H9 (cell line): ENCODE data around the gene CD72. TPM values are rescaled to one million over a fixed set of nuclear protein-coding genes. Genes with fewer than 3 reads are reported as not detected.

Experiments
- DNase-seq: peaks from one replicate; pipeline ENCODE4 v3.0.0-alpha.2; 2017
- H2AFZ ChIP-seq: one replicate; pipeline ENCODE4 v1.6.1; 2013; ENCODE audit warnings: mild to moderate bottlenecking, low read length, control low read depth, moderate library complexity
- H2AK5ac ChIP-seq: 2 replicates; pipeline ENCODE4 v1.6.1; 2013; ENCODE audit warnings: low read length, control low read depth, mixed read lengths; ENCODE audit not compliant: insufficient read length
- H2BK120ac ChIP-seq: one replicate; pipeline ENCODE4 v1.6.1; 2013; ENCODE audit warnings: low read depth, mild to moderate bottlenecking, low read length, control low read depth, inconsistent platforms; ENCODE audit not compliant: poor library complexity, severe bottlenecking
- H2BK12ac ChIP-seq: 2 replicates; pipeline ENCODE4 v1.6.1; 2013; ENCODE audit warnings: low read length, control low read depth, mixed read lengths, low read depth; ENCODE audit not compliant: insufficient read length
- H2BK15ac ChIP-seq: 2 replicates; pipeline ENCODE4 v1.6.1; 2013; ENCODE audit warnings: low read depth, low read length, control low read depth
- H2BK20ac ChIP-seq: one replicate; pipeline ENCODE4 v1.6.1; 2013; ENCODE audit warnings: low read depth, mild to moderate bottlenecking, low read length, control low read depth, inconsistent platforms; ENCODE audit not compliant: poor library complexity, severe bottlenecking
- H2BK5ac ChIP-seq: 2 replicates; pipeline ENCODE4 v1.6.1; 2013; ENCODE audit warnings: low read length, control low read depth, mixed read lengths; ENCODE audit not compliant: insufficient read length
- H3K14ac ChIP-seq: 2 replicates; pipeline ENCODE4 v1.6.1; 2013; ENCODE audit warnings: low read length, control low read depth; ENCODE audit not compliant: insufficient read depth
- H3K18ac ChIP-seq: 2 replicates; pipeline ENCODE4 v1.6.1; 2013; ENCODE audit warnings: low read depth, mild to moderate bottlenecking, mixed read lengths, low read length, control low read depth; ENCODE audit not compliant: insufficient read length
- H3K23ac ChIP-seq: 2 replicates; pipeline ENCODE4 v1.6.1; 2013; ENCODE audit warnings: low read length, control low read depth, mixed read lengths, low read depth; ENCODE audit not compliant: insufficient read length
- H3K23me2 ChIP-seq: 2 replicates; pipeline ENCODE4 v1.6.1; 2013; ENCODE audit warnings: low read depth, mild to moderate bottlenecking, mixed read lengths, low read length, control low read depth; ENCODE audit not compliant: insufficient read length, poor library complexity, severe bottlenecking
- H3K27ac ChIP-seq: 2 replicates; pipeline ENCODE4 v1.5.1; 2013; ENCODE audit warnings: low read length, control low read depth, mixed read lengths, low read depth; ENCODE audit not compliant: insufficient read length
- H3K27me3 ChIP-seq: 2 replicates; pipeline ENCODE4 v1.6.1; 2013; ENCODE audit warnings: low read length, control low read depth, inconsistent platforms; ENCODE audit not compliant: insufficient read depth
- H3K4ac ChIP-seq: 2 replicates; pipeline ENCODE4 v1.6.1; 2013; ENCODE audit warnings: low read depth, mild to moderate bottlenecking, control low read depth, inconsistent platforms, low read length, moderate library complexity
- H3K4me1 ChIP-seq: 2 replicates; pipeline ENCODE4 v1.6.1; 2013; ENCODE audit warnings: low read length, control low read depth, inconsistent platforms; ENCODE audit not compliant: insufficient read depth
- H3K4me2 ChIP-seq: 2 replicates; pipeline ENCODE4 v1.6.1; 2013; ENCODE audit warnings: low read length, control low read depth, mixed read lengths; ENCODE audit not compliant: insufficient read length, insufficient read depth
- H3K56ac ChIP-seq: 2 replicates; pipeline ENCODE4 v1.6.1; 2013; ENCODE audit warnings: low read depth, mild to moderate bottlenecking, mixed read lengths, low read length, control low read depth; ENCODE audit not compliant: insufficient read length
- H3K79me1 ChIP-seq: 2 replicates; pipeline ENCODE4 v1.6.1; 2013; ENCODE audit warnings: low read depth, mild to moderate bottlenecking, moderate library complexity, low read length, control low read depth, inconsistent platforms; ENCODE audit not compliant: insufficient read depth, poor library complexity, severe bottlenecking
- H3K79me2 ChIP-seq: 2 replicates; pipeline ENCODE4 v1.6.1; 2013; ENCODE audit warnings: low read length, control low read depth, inconsistent platforms; ENCODE audit not compliant: insufficient read depth
- H3K9ac ChIP-seq: 2 replicates; pipeline ENCODE4 v1.6.1; 2013; ENCODE audit warnings: low read length, control low read depth, mixed read lengths; ENCODE audit not compliant: insufficient read length; ENCODE audit errors: extremely low read depth
- H3K9me3 ChIP-seq: one replicate; pipeline ENCODE4 v1.6.1; 2013; ENCODE audit warnings: low read depth, low read length, inconsistent platforms; ENCODE audit not compliant: control insufficient read depth
- H3T11ph ChIP-seq: one replicate; pipeline ENCODE4 v1.6.1; 2013; ENCODE audit warnings: mild to moderate bottlenecking, low read length, control low read depth, inconsistent platforms
- H4K20me1 ChIP-seq: one replicate; pipeline ENCODE4 v1.6.1; 2013; ENCODE audit not compliant: control insufficient read depth, insufficient read length, insufficient read depth
- H4K5ac ChIP-seq: 2 replicates; pipeline ENCODE4 v1.6.1; 2013; ENCODE audit warnings: low read depth, mild to moderate bottlenecking, mixed read lengths, low read length, control low read depth; ENCODE audit not compliant: insufficient read length
- H4K8ac ChIP-seq: replicated peaks from 2 replicates; pipeline ENCODE4 v1.6.1; 2013; ENCODE audit warnings: low read length, control low read depth, mixed read lengths, low read depth; ENCODE audit not compliant: insufficient read length
- H4K91ac ChIP-seq: 2 replicates; pipeline ENCODE4 v1.6.1; 2013; ENCODE audit warnings: low read depth, mild to moderate bottlenecking, moderate library complexity, mixed read lengths, low read length, control low read depth; ENCODE audit not compliant: insufficient read length
- H3K27ac Mint-ChIP-seq, 3 experiments: 2 replicates in 2 of 3; 3 replicates in 1 of 3; pipeline ENCODE4 v1.8.0; 2020 to 2021; ENCODE audit warnings: mixed read lengths in 3 of 3, mild to moderate bottlenecking in 1 of 3, moderate library complexity in 1 of 3
- H3K27me3 Mint-ChIP-seq: 2 replicates; pipeline ENCODE4 v1.8.0; 2021; ENCODE audit warnings: low read depth, mild to moderate bottlenecking, moderate library complexity, mixed read lengths
- H3K36me3 Mint-ChIP-seq, 3 experiments: 2 replicates in 2 of 3; 3 replicates in 1 of 3; pipeline ENCODE4 v1.8.0; 2020 to 2021; ENCODE audit warnings: low read depth in 3 of 3, mixed read lengths in 3 of 3; ENCODE audit not compliant: insufficient read depth in 1 of 3
- H3K4me1 Mint-ChIP-seq, 2 experiments: 2 replicates each; pipeline ENCODE4 v1.8.0; 2020; ENCODE audit warnings: mixed read lengths in 2 of 2
- H3K4me3 Mint-ChIP-seq, 2 experiments: 2 replicates in 1 of 2; 3 replicates in 1 of 2; pipeline ENCODE4 v1.8.0; 2020 to 2021; ENCODE audit warnings: mild to moderate bottlenecking in 2 of 2, mixed read lengths in 2 of 2, moderate library complexity in 1 of 2
- H3K9me3 Mint-ChIP-seq, 2 experiments: 2 replicates in 1 of 2; 3 replicates in 1 of 2; pipeline ENCODE4 v1.8.0; 2020; ENCODE audit warnings: mild to moderate bottlenecking in 2 of 2, mixed read lengths in 2 of 2, moderate library complexity in 1 of 2
- WGBS: extraction: QIAGEN DNeasy Blood & Tissue Kit; methylation state at CpG from one replicate; pipeline ENCODE4 v1.1.7; 2013; ENCODE audit warnings: missing lambda C conversion rate, low lambda C conversion rate, mixed read lengths; ENCODE audit not compliant: insufficient read length; ENCODE audit errors: extremely low coverage; 5-methylcytosine and 5-hydroxymethylcytosine counted together
- total RNA-seq: library from RNA; stranded (reverse); gene quantifications from 2 replicates; pipeline ENCODE4 v1.2.1, GENCODE V29; 2021
- TF ChIP-seq, protein P1 (sequence below): fragments of 200-600 bp; sonication (generic); conservative IDR thresholded peaks from 3 replicates; pipeline ENCODE4 v1.8.0; 2021; ENCODE audit warnings: antibody characterized with exemption, mild to moderate bottlenecking

The CD72 gene
- total RNA-seq, 1 experiment from 2014 or later = 3.9 TPM

- no peak overlapping the region for H2AK5ac ChIP-seq
- H2BK15ac ChIP-seq = no peak overlapping the region
- no peak overlapping the region for H2BK5ac ChIP-seq
- H3K4me1 ChIP-seq = peaks cover 3% of the 10 kb centered on the region; the same call in 1 of the 2 replicates
- no peak overlapping the region for H3K18ac ChIP-seq
- H3K4me1 Mint-ChIP-seq = peaks cover 31 to 36% of the 10 kb centered on the region in 2 experiments
- peaks cover 16% of the 10 kb centered on the region for H3K23me2 ChIP-seq
- WGBS = no CpG with 5 or more reads among the region's 3 CpGs
- no peak overlapping the region for H3K27ac ChIP-seq
- peak overlapping the region; percentile 83 to 85 for H3K4me3 Mint-ChIP-seq
- no peak overlapping the region for H3K4ac ChIP-seq
- no peak overlapping the region for H4K8ac ChIP-seq
- H3K79me1 ChIP-seq = no peaks in the 10 kb centered on the region
- peaks cover 18% of the 10 kb centered on the region for H3K27me3 Mint-ChIP-seq
- H4K91ac ChIP-seq = no peak overlapping the region
- H3K14ac ChIP-seq = no peak overlapping the region
- H3K9me3 Mint-ChIP-seq = peaks cover 2 to 3% of the 10 kb centered on the region in 2 experiments; a peak in 3 of 5 replicates
- H3K27ac Mint-ChIP-seq = no peak overlapping the region; a peak in 1 of 7 replicates
- no peak overlapping the region for H3T11ph ChIP-seq
- H2BK120ac ChIP-seq = no peak overlapping the region
- peak overlapping the region; percentile 76 for H3K4me2 ChIP-seq
- no peak overlapping the region for H2BK20ac ChIP-seq
- H3K56ac ChIP-seq = no peak overlapping the region
- H3K9me3 ChIP-seq = no peaks in the 10 kb centered on the region
- no peak overlapping the region for H3K23ac ChIP-seq
- H3K9ac ChIP-seq = no peak overlapping the region
- H4K20me1 ChIP-seq = no peaks in the 10 kb centered on the region
- no peaks in the 10 kb centered on the region for H3K27me3 ChIP-seq
- no peak overlapping the region for H4K5ac ChIP-seq
- TF ChIP-seq, protein P1, sequence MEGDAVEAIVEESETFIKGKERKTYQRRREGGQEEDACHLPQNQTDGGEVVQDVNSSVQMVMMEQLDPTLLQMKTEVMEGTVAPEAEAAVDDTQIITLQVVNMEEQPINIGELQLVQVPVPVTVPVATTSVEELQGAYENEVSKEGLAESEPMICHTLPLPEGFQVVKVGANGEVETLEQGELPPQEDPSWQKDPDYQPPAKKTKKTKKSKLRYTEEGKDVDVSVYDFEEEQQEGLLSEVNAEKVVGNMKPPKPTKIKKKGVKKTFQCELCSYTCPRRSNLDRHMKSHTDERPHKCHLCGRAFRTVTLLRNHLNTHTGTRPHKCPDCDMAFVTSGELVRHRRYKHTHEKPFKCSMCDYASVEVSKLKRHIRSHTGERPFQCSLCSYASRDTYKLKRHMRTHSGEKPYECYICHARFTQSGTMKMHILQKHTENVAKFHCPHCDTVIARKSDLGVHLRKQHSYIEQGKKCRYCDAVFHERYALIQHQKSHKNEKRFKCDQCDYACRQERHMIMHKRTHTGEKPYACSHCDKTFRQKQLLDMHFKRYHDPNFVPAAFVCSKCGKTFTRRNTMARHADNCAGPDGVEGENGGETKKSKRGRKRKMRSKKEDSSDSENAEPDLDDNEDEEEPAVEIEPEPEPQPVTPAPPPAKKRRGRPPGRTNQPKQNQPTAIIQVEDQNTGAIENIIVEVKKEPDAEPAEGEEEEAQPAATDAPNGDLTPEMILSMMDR = no peak
- H2AFZ ChIP-seq = no peak overlapping the region
- peaks cover 28 to 40% (median 37%) of the 10 kb centered on the region in 3 experiments for H3K36me3 Mint-ChIP-seq
- H3K79me2 ChIP-seq = no peaks in the 10 kb centered on the region
- no peak overlapping the region for H2BK12ac ChIP-seq
- DNase-seq = no peak
Observed at GRCh38 chr9:35659340-35659739, 41.1 kb upstream of the CD72 start.
